Measurements from ENCODE around the gene TRIM8. TPM values are rescaled to one million over a fixed set of nuclear protein-coding genes. Genes with fewer than 3 reads are reported as not detected.

TRIM8 gene
- total RNA-seq, 2 donors from 2014 or later, result 106 to 125 TPM

DNA sequence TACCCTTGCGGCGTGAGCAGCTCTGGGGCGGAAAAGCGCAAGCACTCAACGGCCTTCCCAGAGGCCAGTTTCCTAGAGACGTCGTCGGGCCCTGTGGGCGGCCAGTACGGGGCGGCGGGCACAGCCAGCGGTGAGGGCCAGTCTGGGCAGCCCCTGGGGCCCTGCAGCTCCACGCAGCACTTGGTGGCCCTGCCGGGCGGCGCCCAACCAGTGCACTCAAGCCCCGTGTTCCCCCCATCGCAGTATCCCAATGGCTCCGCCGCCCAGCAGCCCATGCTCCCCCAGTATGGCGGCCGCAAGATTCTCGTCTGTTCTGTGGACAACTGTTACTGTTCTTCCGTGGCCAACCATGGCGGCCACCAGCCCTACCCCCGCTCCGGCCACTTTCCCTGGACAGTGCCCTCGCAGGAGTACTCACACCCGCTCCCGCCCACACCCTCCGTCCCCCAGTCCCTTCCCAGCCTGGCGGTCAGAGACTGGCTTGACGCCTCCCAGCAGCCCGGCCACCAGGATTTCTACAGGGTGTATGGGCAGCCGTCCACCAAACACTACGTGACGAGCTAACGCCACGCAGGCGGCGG lies 12.6 kb downstream of the TRIM8 start:
- no peak for TF ChIP-seq CTCF (IDR thresholded peaks at IDR 0.05)

DNA sequence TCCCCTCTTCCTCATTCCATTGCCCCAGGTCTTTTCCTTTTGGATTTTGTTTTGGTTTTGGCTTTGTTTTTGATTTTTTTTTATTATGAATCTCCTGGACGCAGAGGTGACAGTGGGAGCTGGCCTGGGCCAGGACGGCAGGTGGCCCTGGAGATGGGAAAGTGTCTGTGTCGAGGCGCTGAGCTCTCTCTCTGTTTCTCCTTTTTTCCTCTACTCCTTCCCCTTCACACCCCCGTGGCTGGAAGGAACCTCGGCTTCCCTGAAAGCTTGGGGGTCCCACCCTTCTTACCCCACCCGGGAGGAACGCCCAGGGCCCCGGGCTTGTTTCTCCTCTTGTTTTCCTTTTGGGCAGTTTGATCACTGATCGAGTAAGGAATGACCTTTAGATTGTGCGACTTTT lies 13.2 kb downstream of the TRIM8 start:
- no peaks in the 10 kb centered on the region for H3K27me3 ChIP-seq
- H3K9me3 ChIP-seq, result no peaks in the 10 kb centered on the region
- DNase-seq (ENCODE audit: low spot score), result no peak
- H3K4me1 ChIP-seq, result peaks cover 0 to 48% of the 10 kb centered on the region in 2 donors
- H3K36me3 ChIP-seq, result peaks cover 59% of the 10 kb centered on the region
- no peak overlapping the region for H3K4me3 ChIP-seq
- no peak for TF ChIP-seq CTCF (IDR thresholded peaks at IDR 0.05)
- peak overlapping the region; percentile 53 to 58 for H3K27ac ChIP-seq

More for the DNA sequence above, 12.6 kb downstream of the TRIM8 start:
- peaks cover 59% of the 10 kb centered on the region for H3K36me3 ChIP-seq
- H3K4me1 ChIP-seq, result peaks cover 0 to 53% of the 10 kb centered on the region in 2 donors
- DNase-seq (ENCODE audit: low spot score), result no peak
- no peaks in the 10 kb centered on the region for H3K27me3 ChIP-seq
- peak overlapping the region in 1 of 2 donors; percentile 53 for H3K27ac ChIP-seq
- H3K9me3 ChIP-seq, result no peaks in the 10 kb centered on the region
- no peak overlapping the region for H3K4me3 ChIP-seq

DNA sequence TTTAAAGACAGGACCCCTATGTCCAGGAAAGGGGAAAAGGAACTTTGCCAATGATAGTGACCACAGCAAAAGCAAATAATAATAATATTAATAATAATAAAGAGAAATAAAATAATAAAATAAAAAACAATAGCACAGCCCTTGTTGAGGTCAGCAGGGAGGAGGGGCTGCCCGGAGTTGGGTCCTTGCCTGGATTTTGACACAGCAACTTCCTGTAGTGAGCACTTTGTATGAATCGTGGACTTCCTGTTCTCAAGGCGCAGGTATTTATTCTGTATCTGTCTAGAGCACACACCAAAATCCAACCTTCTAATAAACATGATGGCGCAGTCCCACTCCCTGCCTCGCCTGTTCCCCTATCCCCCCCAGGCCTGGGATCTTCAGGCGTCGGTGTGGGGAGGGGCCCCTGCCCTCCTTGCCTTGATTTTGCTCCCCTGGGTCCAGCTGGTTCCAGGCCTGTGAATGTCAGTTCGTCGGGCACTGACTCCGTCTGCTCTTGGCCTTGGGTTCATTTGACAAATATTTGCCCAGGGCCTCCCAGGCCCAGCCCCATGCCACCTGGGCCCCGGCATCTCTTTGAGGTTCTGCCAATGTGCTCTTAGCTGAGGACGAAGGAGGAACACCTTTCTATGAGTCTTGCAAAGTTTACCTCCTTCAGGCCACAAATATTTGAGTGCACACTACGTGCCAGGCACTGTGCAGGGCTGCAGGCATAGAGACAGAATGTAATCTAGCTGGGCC lies 13.9 kb downstream of the TRIM8 start:
- peaks cover 52% of the 10 kb centered on the region for H3K36me3 ChIP-seq

GRCh38 chr10:102658802-102659201 lies 14.5 kb downstream of the TRIM8 start:
- Histone ChIP-seq H3K4me3 (no peak overlapping the region), H3K27ac (peak overlapping the region; percentile 53 to 58), H3K27me3 (no peaks in the 10 kb centered on the region), H3K9me3 (no peaks in the 10 kb centered on the region), H3K36me3 (peaks cover 46% of the 10 kb centered on the region), H3K4me1 (peaks cover 0 to 36% of the 10 kb centered on the region in 2 donors)
- TF ChIP-seq CTCF (IDR thresholded peaks at IDR 0.05), result no peak
- DNase-seq (ENCODE audit: low spot score), result no peak

More for the DNA sequence above, 13.9 kb downstream of the TRIM8 start:
- TF ChIP-seq CTCF (IDR thresholded peaks at IDR 0.05), result no peak
- H3K27me3 ChIP-seq, result no peaks in the 10 kb centered on the region
- peak overlapping the region; percentile 53 to 58 for H3K27ac ChIP-seq
- no peak overlapping the region for H3K4me3 ChIP-seq
- DNase-seq (ENCODE audit: low spot score), result no peak
- H3K9me3 ChIP-seq, result no peaks in the 10 kb centered on the region
- H3K4me1 ChIP-seq, result peaks cover 0 to 43% of the 10 kb centered on the region in 2 donors

GRCh38 chr10:102660888-102661657 lies 16.8 kb downstream of the TRIM8 start:
- Histone ChIP-seq H3K9me3 (no peaks in the 10 kb centered on the region), H3K27me3 (no peaks in the 10 kb centered on the region), H3K36me3 (peaks cover 27% of the 10 kb centered on the region), H3K4me3 (peak overlapping the region in 1 of 2 donors; percentile 6), H3K27ac (peak overlapping the region in 1 of 2 donors; percentile 13), H3K4me1 (peaks cover 0 to 35% of the 10 kb centered on the region in 2 donors)
- no peak for TF ChIP-seq CTCF (IDR thresholded peaks at IDR 0.05)
- no peak for DNase-seq (ENCODE audit: low spot score)

Data from right atrium auricular region (tissue), 2 donors.